ENCODE data around the gene ROBO1. TPM values are rescaled to one million over a fixed set of nuclear protein-coding genes. Genes with fewer than 3 reads are reported as not detected.

ROBO1 gene
- total RNA-seq, 1 experiment from 2014 or later, result 33.9 TPM

GRCh38 chr3:79159736-79160135, 608.1 kb downstream of the ROBO1 start:
- CTCF ChIA-PET, result no interaction called here
- BruUV-seq (replicated peaks), result no TSS peak
- no peak for DNase-seq
- H3K4me1 Mint-ChIP-seq (ENCODE audit: low read depth, unreplicated experiment), result no peaks in the 10 kb centered on the region
- H3K27ac Mint-ChIP-seq (ENCODE audit: unreplicated experiment), result no peak overlapping the region
- no peaks in the 10 kb centered on the region for H3K27me3 Mint-ChIP-seq (ENCODE audit: unreplicated experiment)
- intact Hi-C loops (cut with micrococcal nuclease; ENCODE audit: unreplicated experiment), result no loop called here
- TF ChIP-seq CTCF (IDR thresholded peaks at IDR 0.05; ENCODE audit: unreplicated experiment), result no peak
- H3K36me3 Mint-ChIP-seq (ENCODE audit: insufficient read depth, unreplicated experiment), result no peaks in the 10 kb centered on the region
- H3K4me3 Mint-ChIP-seq (ENCODE audit: low read depth, unreplicated experiment), result no peak overlapping the region
- no peaks in the 10 kb centered on the region for H3K9me3 Mint-ChIP-seq (ENCODE audit: low read depth, unreplicated experiment)

GRCh38 chr3:79157191-79157590, 610.6 kb downstream of the ROBO1 start:
- H3K9me3 Mint-ChIP-seq (ENCODE audit: low read depth, unreplicated experiment), result no peaks in the 10 kb centered on the region
- intact Hi-C loops (cut with micrococcal nuclease; ENCODE audit: unreplicated experiment), result no loop called here
- BruUV-seq (replicated peaks), result no TSS peak
- CTCF ChIA-PET, result no interaction called here
- no peak for DNase-seq
- no peak for TF ChIP-seq CTCF (IDR thresholded peaks at IDR 0.05; ENCODE audit: unreplicated experiment)
- H3K27me3 Mint-ChIP-seq (ENCODE audit: unreplicated experiment), result no peaks in the 10 kb centered on the region
- no peak overlapping the region for H3K4me3 Mint-ChIP-seq (ENCODE audit: low read depth, unreplicated experiment)
- no peaks in the 10 kb centered on the region for H3K36me3 Mint-ChIP-seq (ENCODE audit: insufficient read depth, unreplicated experiment)
- H3K4me1 Mint-ChIP-seq (ENCODE audit: low read depth, unreplicated experiment), result no peaks in the 10 kb centered on the region
- H3K27ac Mint-ChIP-seq (ENCODE audit: unreplicated experiment), result no peak overlapping the region

- CTCF ChIA-PET, result no interaction called here
- H3K4me3 Mint-ChIP-seq (ENCODE audit: low read depth, unreplicated experiment), result no peak overlapping the region
- no peaks in the 10 kb centered on the region for H3K27me3 Mint-ChIP-seq (ENCODE audit: unreplicated experiment)
- intact Hi-C loops (cut with micrococcal nuclease; ENCODE audit: unreplicated experiment), result no loop called here
- no peaks in the 10 kb centered on the region for H3K4me1 Mint-ChIP-seq (ENCODE audit: low read depth, unreplicated experiment)
- no peaks in the 10 kb centered on the region for H3K36me3 Mint-ChIP-seq (ENCODE audit: insufficient read depth, unreplicated experiment)
- no peak overlapping the region for H3K27ac Mint-ChIP-seq (ENCODE audit: unreplicated experiment)
- H3K9me3 Mint-ChIP-seq (ENCODE audit: low read depth, unreplicated experiment), result no peaks in the 10 kb centered on the region
- no TSS peak for BruUV-seq (replicated peaks)
- DNase-seq, result no peak
- no peak for TF ChIP-seq CTCF (IDR thresholded peaks at IDR 0.05; ENCODE audit: unreplicated experiment)
Measured at GRCh38 chr3:79154865-79155264, 612.9 kb downstream of the ROBO1 start.

GRCh38 chr3:79148786-79149185, 619.0 kb downstream of the ROBO1 start:
- Mint-ChIP-seq H3K27me3 (ENCODE audit: unreplicated experiment) (no peaks in the 10 kb centered on the region), H3K4me1 (ENCODE audit: low read depth, unreplicated experiment) (no peaks in the 10 kb centered on the region), H3K9me3 (ENCODE audit: low read depth, unreplicated experiment) (no peaks in the 10 kb centered on the region), H3K36me3 (ENCODE audit: insufficient read depth, unreplicated experiment) (no peaks in the 10 kb centered on the region), H3K27ac (ENCODE audit: unreplicated experiment) (no peak overlapping the region), H3K4me3 (ENCODE audit: low read depth, unreplicated experiment) (no peak overlapping the region)
- CTCF ChIA-PET, result no interaction called here
- no peak for DNase-seq
- TF ChIP-seq CTCF (IDR thresholded peaks at IDR 0.05; ENCODE audit: unreplicated experiment), result no peak
- BruUV-seq (replicated peaks), result no TSS peak
- intact Hi-C loops (cut with micrococcal nuclease; ENCODE audit: unreplicated experiment), result no loop called here

- H3K27ac Mint-ChIP-seq (ENCODE audit: unreplicated experiment), result no peak overlapping the region
- intact Hi-C loops (cut with micrococcal nuclease; ENCODE audit: unreplicated experiment), result no loop called here
- no peak for TF ChIP-seq CTCF (IDR thresholded peaks at IDR 0.05; ENCODE audit: unreplicated experiment)
- H3K27me3 Mint-ChIP-seq (ENCODE audit: unreplicated experiment), result no peaks in the 10 kb centered on the region
- no TSS peak for BruUV-seq (replicated peaks)
- no peak overlapping the region for H3K4me3 Mint-ChIP-seq (ENCODE audit: low read depth, unreplicated experiment)
- CTCF ChIA-PET, result no interaction called here
- no peak for DNase-seq
- H3K36me3 Mint-ChIP-seq (ENCODE audit: insufficient read depth, unreplicated experiment), result no peaks in the 10 kb centered on the region
- no peaks in the 10 kb centered on the region for H3K4me1 Mint-ChIP-seq (ENCODE audit: low read depth, unreplicated experiment)
- H3K9me3 Mint-ChIP-seq (ENCODE audit: low read depth, unreplicated experiment), result no peaks in the 10 kb centered on the region
Measured at GRCh38 chr3:79146024-79146423, 621.8 kb downstream of the ROBO1 start.
